Activated CD8-positive, alpha-beta memory T cell treated with anti-CD3 and anti-CD28 coated beads, Interleukin-2, amount 50 U/mL, for 1 hour (primary cell): Measurements from ENCODE around the gene SVEP1.
"Not testable (repeated sequence)": the region's sequence is repeated elsewhere in the genome, so short reads cannot be mapped to it uniquely, and the experiment has no call there.

Experiments
- DNase-seq: peaks from one replicate; pipeline ENCODE4 v3.0.0-alpha.2; 2020; ENCODE audit errors: extremely low read depth

SVEP1 gene

GRCh38 chr9:110579034-110579861 is at the start of gene SVEP1:
Gene SVEP1, minus strand, starts transcription at chr9:110579741. Its CDS starts 198 bp downstream, at chr9:110579543.
- DNase-seq, result no peak

- no peak for DNase-seq
Measured at GRCh38 chr9:110626101-110626829, 46.7 kb upstream of the SVEP1 start.

GRCh38 chr9:110623462-110624025 is 44.0 kb upstream of the SVEP1 start:
- no peak for DNase-seq

- no peak for DNase-seq
Measured at GRCh38 chr9:110622368-110622767, 42.8 kb upstream of the SVEP1 start.

- no peak for DNase-seq
Measured at GRCh38 chr9:110620726-110621125, 41.2 kb upstream of the SVEP1 start.

GRCh38 chr9:110619831-110620230 is 40.3 kb upstream of the SVEP1 start:
- DNase-seq, result no peak

- DNase-seq, result no peak
Measured at GRCh38 chr9:110615498-110615897, 36.0 kb upstream of the SVEP1 start.

- not testable (repeated sequence) for DNase-seq
Measured at GRCh38 chr9:110614576-110614975, 35.0 kb upstream of the SVEP1 start.

- no peak for DNase-seq
Measured at GRCh38 chr9:110606179-110606790, 26.7 kb upstream of the SVEP1 start.

GRCh38 chr9:110605565-110605964 is 26.0 kb upstream of the SVEP1 start:
- DNase-seq, result no peak

GRCh38 chr9:110604171-110604601 is 24.6 kb upstream of the SVEP1 start:
- DNase-seq, result no peak

GRCh38 chr9:110602281-110602680 is 22.7 kb upstream of the SVEP1 start:
- DNase-seq, result no peak

GRCh38 chr9:110601098-110601497 is 21.6 kb upstream of the SVEP1 start:
- DNase-seq, result no peak

- no peak for DNase-seq
Measured at GRCh38 chr9:110599468-110599867, 19.9 kb upstream of the SVEP1 start.

GRCh38 chr9:110592044-110592830 is 12.7 kb upstream of the SVEP1 start:
- DNase-seq, result no peak

GRCh38 chr9:110591526-110591925 is 12.0 kb upstream of the SVEP1 start:
- no peak for DNase-seq

GRCh38 chr9:110590816-110591215 is 11.3 kb upstream of the SVEP1 start:
- no peak for DNase-seq

GRCh38 chr9:110588296-110588695 is 8.8 kb upstream of the SVEP1 start:
- DNase-seq, result no peak

- no peak for DNase-seq
Measured at GRCh38 chr9:110583237-110583636, 3.7 kb upstream of the SVEP1 start.

- DNase-seq, result no peak
Measured at GRCh38 chr9:110582156-110582555, 2.6 kb upstream of the SVEP1 start.

- DNase-seq, result no peak
Measured at GRCh38 chr9:110580850-110581249, 1.3 kb upstream of the SVEP1 start.

GRCh38 chr9:110579862-110580219 is 300 bp upstream of the SVEP1 start:
- no peak for DNase-seq
